Gastroesophageal sphincter (tissue), 4 donors: Measurements from ENCODE around the gene PCA3. TPM values are rescaled to one million over a fixed set of nuclear protein-coding genes. Genes with fewer than 3 reads are reported as not detected.

Experiments used
- ATAC-seq: fragments of 150-250 bp; one replicate; pipeline ENCODE4 v1.9.1; 2016; ENCODE audit warnings: mild to moderate bottlenecking, moderate library complexity
- H3K27ac ChIP-seq, 4 donors: fragments of 200-600 bp; sonication (generic) in 3 of 4; 1 replicate in 3 of 4; 2 replicates in 1 of 4; pipeline ENCODE4 v1.5.1; 2016 to 2019
- H3K27me3 ChIP-seq: fragments of 200-600 bp; sonication (generic); one replicate; pipeline ENCODE4 v1.5.1; 2019
- H3K36me3 ChIP-seq, 2 donors: fragments of 200-600 bp; sonication (generic); one replicate each; pipeline ENCODE4 v1.5.1; 2019; ENCODE audit warnings: control low read depth in 1 of 2
- H3K4me1 ChIP-seq, 3 donors: fragments of 200-600 bp; sonication (generic); 1 replicate in 2 of 3; 2 replicates in 1 of 3; pipeline ENCODE4 v1.5.1; 2016 to 2019; ENCODE audit warnings: control low read depth in 2 of 3
- H3K4me3 ChIP-seq, 2 donors: fragments of 200-600 bp; sonication (generic); one replicate each; pipeline ENCODE4 v1.5.1; 2019; ENCODE audit warnings: mild to moderate bottlenecking in 1 of 2, moderate library complexity in 1 of 2
- H3K9me3 ChIP-seq, 3 donors: fragments of 200-600 bp; sonication (generic); one replicate each; pipeline ENCODE4 v1.5.1; 2017 to 2019; ENCODE audit warnings: control low read depth in 2 of 3
- EP300 ChIP-seq: sonication (generic); formaldehyde crosslinking; IDR thresholded peaks from one replicate; pipeline ENCODE4 v1.6.1; 2017; ENCODE audit warnings: antibody characterized with exemption, mild to moderate bottlenecking
- POLR2A ChIP-seq, 2 donors: fragments of 450-650 bp; IDR thresholded peaks; one replicate each; pipeline ENCODE4 v1.6.1; 2017; ENCODE audit warnings: antibody characterized with exemption in 2 of 2, mild to moderate bottlenecking in 2 of 2, moderate library complexity in 1 of 2
- POLR2AphosphoS5 ChIP-seq: sonication (generic); formaldehyde crosslinking; IDR thresholded peaks from one replicate; pipeline ENCODE4 v1.6.1; 2017; ENCODE audit warnings: antibody characterized with exemption
- WGBS, 2 donors: methylation state at CpG; one replicate each; pipeline ENCODE4 v1.1.5; 2018; ENCODE audit warnings: low coverage in 1 of 2; 5-methylcytosine and 5-hydroxymethylcytosine counted together
- total RNA-seq, 4 donors: library from RNA; depleted of rRNA; stranded (reverse); fragments of >200 nt; gene quantifications; one replicate each; pipeline ENCODE4 v1.1.0, GENCODE V29; 2016
- TF ChIP-seq, protein P1 (sequence below), 4 experiments: fragments of 200-600 bp in 2 of 4; fragments of 450-650 bp in 2 of 4; sonication (generic) in 1 of 4; IDR thresholded peaks; one replicate each; pipeline ENCODE4 v1.5.1; 2017 to 2019; ENCODE audit warnings: antibody characterized with exemption in 4 of 4, mild to moderate bottlenecking in 2 of 4, moderate library complexity in 2 of 4

PCA3 gene
- total RNA-seq, 4 donors from 2014 or later, result 0.16 to 0.40 (median 0.27) TPM; not detected in 1

DNA sequence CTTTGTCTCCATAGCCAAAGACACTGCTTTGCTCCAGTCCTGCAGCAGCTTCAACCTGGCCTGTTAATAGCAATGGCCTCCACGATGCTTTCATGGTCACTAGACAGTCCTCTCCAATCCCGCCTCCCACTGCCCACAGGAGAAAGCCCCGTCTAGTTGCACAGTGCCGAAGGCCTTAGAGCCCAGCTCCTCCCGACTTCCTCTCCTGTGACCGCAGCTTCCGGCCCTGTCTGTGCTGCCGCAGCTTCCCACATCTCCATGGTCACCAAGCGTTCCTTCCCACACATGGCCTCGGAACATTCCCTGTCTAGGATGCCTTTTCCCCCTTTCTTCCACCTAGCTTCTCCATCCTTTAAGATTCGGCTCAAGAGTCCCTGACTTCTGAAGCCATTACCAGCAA lies 23.4 kb downstream of the PCA3 start:
- peaks cover 0 to 16% (median 0%) of the 10 kb centered on the region in 3 donors for H3K4me1 ChIP-seq
- H3K36me3 ChIP-seq, result peaks cover 0 to 38% of the 10 kb centered on the region in 2 donors
- WGBS, 2 donors, result 93 to 94% methylated on average over 8 to 11 of the region's 11 CpGs
- TF ChIP-seq POLR2A (IDR thresholded peaks at IDR 0.05), result no peak
- no peak for TF ChIP-seq POLR2AphosphoS5
- TF ChIP-seq, protein P1, sequence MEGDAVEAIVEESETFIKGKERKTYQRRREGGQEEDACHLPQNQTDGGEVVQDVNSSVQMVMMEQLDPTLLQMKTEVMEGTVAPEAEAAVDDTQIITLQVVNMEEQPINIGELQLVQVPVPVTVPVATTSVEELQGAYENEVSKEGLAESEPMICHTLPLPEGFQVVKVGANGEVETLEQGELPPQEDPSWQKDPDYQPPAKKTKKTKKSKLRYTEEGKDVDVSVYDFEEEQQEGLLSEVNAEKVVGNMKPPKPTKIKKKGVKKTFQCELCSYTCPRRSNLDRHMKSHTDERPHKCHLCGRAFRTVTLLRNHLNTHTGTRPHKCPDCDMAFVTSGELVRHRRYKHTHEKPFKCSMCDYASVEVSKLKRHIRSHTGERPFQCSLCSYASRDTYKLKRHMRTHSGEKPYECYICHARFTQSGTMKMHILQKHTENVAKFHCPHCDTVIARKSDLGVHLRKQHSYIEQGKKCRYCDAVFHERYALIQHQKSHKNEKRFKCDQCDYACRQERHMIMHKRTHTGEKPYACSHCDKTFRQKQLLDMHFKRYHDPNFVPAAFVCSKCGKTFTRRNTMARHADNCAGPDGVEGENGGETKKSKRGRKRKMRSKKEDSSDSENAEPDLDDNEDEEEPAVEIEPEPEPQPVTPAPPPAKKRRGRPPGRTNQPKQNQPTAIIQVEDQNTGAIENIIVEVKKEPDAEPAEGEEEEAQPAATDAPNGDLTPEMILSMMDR (IDR thresholded peaks at IDR 0.05), result no peak
- no peak for TF ChIP-seq EP300
- ATAC-seq, result no peak
- H3K27me3 ChIP-seq, result no peaks in the 10 kb centered on the region
- H3K4me3 ChIP-seq, result no peak overlapping the region
- no peaks in the 10 kb centered on the region for H3K9me3 ChIP-seq
- H3K27ac ChIP-seq, result no peak overlapping the region

DNA sequence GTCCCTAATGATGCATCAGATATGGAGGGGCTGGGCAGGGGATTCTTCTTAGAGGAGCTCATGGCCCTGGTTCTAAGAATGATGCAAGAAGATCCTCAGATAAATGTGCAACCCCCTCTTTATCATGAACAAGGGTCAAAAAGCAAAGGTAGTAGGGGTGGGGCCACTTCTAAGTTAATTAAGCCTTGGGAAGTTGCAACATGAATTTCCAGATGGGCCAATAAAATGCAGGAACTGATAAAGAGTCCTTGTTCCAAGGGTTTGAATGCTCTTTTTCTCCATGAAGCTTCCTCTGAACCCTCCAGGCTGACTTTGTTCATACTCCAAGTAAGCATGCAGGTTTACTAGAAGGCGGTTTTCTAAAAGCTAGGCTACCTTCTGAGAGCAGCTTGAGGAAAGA lies 25.6 kb downstream of the PCA3 start:
- TF ChIP-seq, protein P1 (IDR thresholded peaks at IDR 0.05), result no peak
- TF ChIP-seq EP300 (no peak), POLR2A (IDR thresholded peaks at IDR 0.05) (no peak), POLR2AphosphoS5 (no peak)
- 100% methylated on average over 1 of the region's 1 CpG for WGBS, 2 donors
- ATAC-seq, result no peak
- Histone ChIP-seq H3K9me3 (no peaks in the 10 kb centered on the region), H3K4me1 (peaks cover 0 to 16% (median 0%) of the 10 kb centered on the region in 3 donors), H3K4me3 (no peak overlapping the region), H3K27ac (no peak overlapping the region), H3K27me3 (no peaks in the 10 kb centered on the region), H3K36me3 (peaks cover 0 to 23% of the 10 kb centered on the region in 2 donors)

DNA sequence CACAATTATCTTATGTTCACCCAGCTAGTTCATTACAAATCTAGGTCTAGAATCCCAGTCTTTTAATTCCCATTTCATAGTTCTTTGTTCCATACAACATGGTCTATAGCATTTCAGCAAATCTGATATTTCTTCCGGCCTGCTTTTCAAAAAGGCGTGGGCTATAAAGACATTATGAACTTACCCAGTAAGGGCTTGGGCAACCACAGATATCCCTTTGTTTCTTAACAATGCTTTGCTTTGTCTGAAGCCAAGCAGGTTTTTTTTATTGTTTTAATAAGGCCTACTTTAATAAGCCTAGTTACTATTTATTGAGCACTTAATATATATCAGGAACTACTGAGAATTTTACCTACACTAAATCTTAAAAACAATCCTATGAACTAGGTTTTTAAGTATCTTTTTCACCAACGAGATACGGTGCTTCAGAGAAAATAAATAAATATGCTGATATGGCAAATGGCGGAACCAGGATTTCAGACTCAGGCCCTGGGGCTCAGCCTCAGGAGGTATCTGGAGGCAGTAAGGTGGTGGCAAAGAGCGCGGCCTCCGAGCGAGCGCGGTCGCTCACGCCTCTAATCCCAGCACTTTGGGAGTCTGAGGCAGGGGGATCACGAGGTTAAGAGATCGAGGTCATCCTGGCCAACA lies 29.7 kb downstream of the PCA3 start:
- WGBS, 2 donors, result 77 to 100% methylated on average over 4 to 13 of the region's 15 CpGs

DNA sequence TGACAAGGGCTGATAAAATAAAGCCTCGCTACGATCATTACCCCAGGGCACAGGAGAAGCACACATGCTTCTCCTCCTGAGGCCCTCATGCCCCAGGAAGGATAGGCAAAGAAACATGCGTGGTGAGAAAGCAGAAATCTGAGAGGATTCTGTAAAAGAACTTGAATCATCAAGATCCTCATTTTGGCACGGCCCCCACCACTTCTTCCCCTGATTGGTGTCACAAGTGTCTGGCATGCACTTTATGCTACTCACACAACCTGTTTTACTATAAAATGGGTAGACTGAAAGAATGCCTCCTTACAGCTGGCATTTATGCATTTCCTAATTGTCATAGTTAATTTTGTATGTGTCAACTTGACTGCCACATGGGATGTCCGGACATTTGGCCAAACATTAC lies 32.1 kb downstream of the PCA3 start:
- Histone ChIP-seq H3K27ac (no peak overlapping the region), H3K4me1 (peaks cover 0 to 10% (median 0%) of the 10 kb centered on the region in 3 donors), H3K36me3 (peaks cover 0 to 4% of the 10 kb centered on the region in 2 donors), H3K9me3 (no peaks in the 10 kb centered on the region), H3K27me3 (no peaks in the 10 kb centered on the region), H3K4me3 (no peak overlapping the region)
- TF ChIP-seq EP300 (no peak), POLR2AphosphoS5 (no peak), POLR2A (IDR thresholded peaks at IDR 0.05) (no peak)
- TF ChIP-seq, protein P1 (IDR thresholded peaks at IDR 0.05), result no peak
- no peak for ATAC-seq
- WGBS, 2 donors, result 78 to 80% methylated on average over 5 of the region's 5 CpGs

More for the DNA sequence above, 29.7 kb downstream of the PCA3 start:
- H3K27me3 ChIP-seq, result no peaks in the 10 kb centered on the region
- H3K27ac ChIP-seq, result no peak overlapping the region
- H3K36me3 ChIP-seq, result peaks cover 0 to 10% of the 10 kb centered on the region in 2 donors
- TF ChIP-seq EP300, result no peak
- no peak for TF ChIP-seq POLR2AphosphoS5
- TF ChIP-seq, protein P1 (IDR thresholded peaks at IDR 0.05), result no peak
- no peak for TF ChIP-seq POLR2A (IDR thresholded peaks at IDR 0.05)
- H3K9me3 ChIP-seq, result no peaks in the 10 kb centered on the region
- no peak overlapping the region for H3K4me3 ChIP-seq
- ATAC-seq, result no peak
- peaks cover 0 to 10% (median 0%) of the 10 kb centered on the region in 3 donors for H3K4me1 ChIP-seq

DNA sequence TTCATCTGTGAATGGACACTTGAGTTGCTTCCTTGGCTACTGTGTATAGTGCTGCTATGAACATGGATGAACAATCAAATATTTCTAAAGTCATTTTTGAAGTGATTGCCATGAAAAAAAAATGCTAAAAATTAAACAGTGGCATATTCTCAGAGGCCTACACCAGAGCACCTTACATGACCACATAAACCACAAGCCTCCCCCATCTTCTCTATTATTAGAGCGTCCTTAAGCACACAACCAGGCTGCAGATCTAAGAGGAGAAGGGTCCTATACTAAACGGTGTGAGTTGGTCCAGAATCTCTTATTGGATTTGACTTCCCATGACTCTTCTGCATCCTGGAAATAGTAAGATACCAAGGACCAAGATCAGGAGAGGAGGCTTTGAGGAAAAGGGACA lies 34.3 kb downstream of the PCA3 start:
- 82 to 86% methylated on average over 2 of the region's 2 CpGs for WGBS, 2 donors
- ATAC-seq, result no peak
- Histone ChIP-seq H3K9me3 (no peaks in the 10 kb centered on the region), H3K27me3 (no peaks in the 10 kb centered on the region), H3K4me3 (no peak overlapping the region), H3K36me3 (no peaks in the 10 kb centered on the region), H3K4me1 (peaks cover 0 to 10% (median 0%) of the 10 kb centered on the region in 3 donors), H3K27ac (no peak overlapping the region)
- TF ChIP-seq, protein P1 (IDR thresholded peaks at IDR 0.05), result no peak
- no peak for TF ChIP-seq POLR2AphosphoS5
- TF ChIP-seq EP300, result no peak
- TF ChIP-seq POLR2A (IDR thresholded peaks at IDR 0.05), result no peak
